ENCODE measurements around the gene ATP1B3. TPM values are rescaled to one million over a fixed set of nuclear protein-coding genes. Genes with fewer than 3 reads are reported as not detected.

ATP1B3 gene
- total and polyA plus RNA-seq, 10 of the 15 experiments (the other 5 are each of a cell fraction or from before 2014, with no cell fraction given) = 41.4 to 200 (median 94.0) TPM

DNA sequence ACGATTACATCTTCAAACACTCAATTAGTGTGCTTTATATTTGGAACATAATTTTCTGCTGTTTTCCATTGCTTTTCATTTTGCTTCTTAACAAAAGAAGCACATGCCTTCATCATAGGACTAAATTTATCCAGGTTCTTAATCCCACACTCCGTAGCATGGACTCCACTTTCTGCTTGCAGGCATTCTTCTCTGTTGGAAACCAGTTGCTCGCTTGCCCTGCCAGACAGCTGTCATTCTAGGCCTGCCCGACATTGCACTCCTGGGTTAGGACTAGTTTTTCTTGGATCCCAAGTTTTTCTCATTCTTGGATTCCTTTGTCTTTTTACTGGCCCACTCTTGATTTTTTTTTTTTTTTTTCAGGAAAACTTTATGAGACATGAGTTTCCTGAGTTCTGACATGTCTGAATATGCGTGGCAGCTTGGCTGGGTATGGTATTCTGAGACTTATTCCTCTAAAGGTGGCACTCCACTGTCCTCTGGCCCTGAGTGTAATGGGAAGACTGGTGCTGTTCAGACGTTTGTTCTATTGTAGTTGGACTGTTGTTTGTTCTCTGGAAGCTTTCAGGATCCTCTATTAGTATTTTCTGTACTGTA is 6.3 kb upstream of the ATP1B3 start:
- ATAC-seq = no peak
- ChIA-PET POLR2A (no interaction called here), CTCF (no interaction called here), RAD21 (ENCODE audit: unreplicated experiment) (no interaction called here), SMC1A (ENCODE audit: uncharacterized antibody, unreplicated experiment) (no interaction called here)
- Histone ChIP-seq H3K79me2 (ENCODE audit: control insufficient read depth, insufficient read depth, low read length) (no peaks in the 10 kb centered on the region), H3K27me3 (replicated peaks in 1 of 2; ENCODE audit: control insufficient read depth in 2 of 2, insufficient read depth in 2 of 2, low read length in 1 of 2) (no peaks in the 10 kb centered on the region), H3K9ac (ENCODE audit: control insufficient read depth, insufficient read depth, low read length) (no peak overlapping the region), H2AFZ (ENCODE audit: control insufficient read depth, low read depth, low read length) (no peak overlapping the region), H3K27ac (ENCODE audit: control insufficient read depth, insufficient read depth) (no peak overlapping the region), H3K4me1 (ENCODE audit: control insufficient read depth, insufficient read depth, low read length) (no peaks in the 10 kb centered on the region), H3K4me3 (no peak overlapping the region), H4K20me1 (ENCODE audit: control insufficient read depth, insufficient read depth) (no peaks in the 10 kb centered on the region), H3K4me2 (ENCODE audit: control insufficient read depth, insufficient read depth) (no peak overlapping the region), H3K9me3 (replicated peaks; ENCODE audit: control insufficient read depth, insufficient read depth, low read length) (no peaks in the 10 kb centered on the region), H3K36me3 (ENCODE audit: control insufficient read depth in 2 of 2, insufficient read depth in 2 of 2, low read length in 1 of 2) (no peaks in the 10 kb centered on the region)
- BruUV-seq (replicated peaks) = no TSS peak
- WGBS (ENCODE audit: insufficient coverage, insufficient replicate concordance, low lambda C conversion rate, missing lambda C conversion rate) = 65% methylated on average over 6 of the region's 6 CpGs
- in situ Hi-C loops (cut with MboI) (loop anchor here (10.0 kb wide), 1 partner anchor 405 kb away; no protein-coding TSS in a partner anchor), intact Hi-C loops (cut with micrococcal nuclease; ENCODE audit: unreplicated experiment) (no loop called here)
- TF ChIP-seq, protein P1, sequence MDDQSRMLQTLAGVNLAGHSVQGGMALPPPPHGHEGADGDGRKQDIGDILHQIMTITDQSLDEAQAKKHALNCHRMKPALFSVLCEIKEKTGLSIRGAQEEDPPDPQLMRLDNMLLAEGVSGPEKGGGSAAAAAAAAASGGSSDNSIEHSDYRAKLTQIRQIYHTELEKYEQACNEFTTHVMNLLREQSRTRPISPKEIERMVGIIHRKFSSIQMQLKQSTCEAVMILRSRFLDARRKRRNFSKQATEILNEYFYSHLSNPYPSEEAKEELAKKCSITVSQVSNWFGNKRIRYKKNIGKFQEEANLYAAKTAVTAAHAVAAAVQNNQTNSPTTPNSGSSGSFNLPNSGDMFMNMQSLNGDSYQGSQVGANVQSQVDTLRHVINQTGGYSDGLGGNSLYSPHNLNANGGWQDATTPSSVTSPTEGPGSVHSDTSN (IDR thresholded peaks at IDR 0.05; ENCODE audit: insufficient replicate concordance, low read depth, low read length) = no peak
- TF ChIP-seq, protein P2, sequence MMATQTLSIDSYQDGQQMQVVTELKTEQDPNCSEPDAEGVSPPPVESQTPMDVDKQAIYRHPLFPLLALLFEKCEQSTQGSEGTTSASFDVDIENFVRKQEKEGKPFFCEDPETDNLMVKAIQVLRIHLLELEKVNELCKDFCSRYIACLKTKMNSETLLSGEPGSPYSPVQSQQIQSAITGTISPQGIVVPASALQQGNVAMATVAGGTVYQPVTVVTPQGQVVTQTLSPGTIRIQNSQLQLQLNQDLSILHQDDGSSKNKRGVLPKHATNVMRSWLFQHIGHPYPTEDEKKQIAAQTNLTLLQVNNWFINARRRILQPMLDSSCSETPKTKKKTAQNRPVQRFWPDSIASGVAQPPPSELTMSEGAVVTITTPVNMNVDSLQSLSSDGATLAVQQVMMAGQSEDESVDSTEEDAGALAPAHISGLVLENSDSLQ (IDR thresholded peaks at IDR 0.05) = no peak
- TF ChIP-seq ESRRA (IDR thresholded peaks at IDR 0.05; ENCODE audit: low read length) = no peak
- TF ChIP-seq, protein P3, sequence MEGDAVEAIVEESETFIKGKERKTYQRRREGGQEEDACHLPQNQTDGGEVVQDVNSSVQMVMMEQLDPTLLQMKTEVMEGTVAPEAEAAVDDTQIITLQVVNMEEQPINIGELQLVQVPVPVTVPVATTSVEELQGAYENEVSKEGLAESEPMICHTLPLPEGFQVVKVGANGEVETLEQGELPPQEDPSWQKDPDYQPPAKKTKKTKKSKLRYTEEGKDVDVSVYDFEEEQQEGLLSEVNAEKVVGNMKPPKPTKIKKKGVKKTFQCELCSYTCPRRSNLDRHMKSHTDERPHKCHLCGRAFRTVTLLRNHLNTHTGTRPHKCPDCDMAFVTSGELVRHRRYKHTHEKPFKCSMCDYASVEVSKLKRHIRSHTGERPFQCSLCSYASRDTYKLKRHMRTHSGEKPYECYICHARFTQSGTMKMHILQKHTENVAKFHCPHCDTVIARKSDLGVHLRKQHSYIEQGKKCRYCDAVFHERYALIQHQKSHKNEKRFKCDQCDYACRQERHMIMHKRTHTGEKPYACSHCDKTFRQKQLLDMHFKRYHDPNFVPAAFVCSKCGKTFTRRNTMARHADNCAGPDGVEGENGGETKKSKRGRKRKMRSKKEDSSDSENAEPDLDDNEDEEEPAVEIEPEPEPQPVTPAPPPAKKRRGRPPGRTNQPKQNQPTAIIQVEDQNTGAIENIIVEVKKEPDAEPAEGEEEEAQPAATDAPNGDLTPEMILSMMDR (IDR thresholded peaks at IDR 0.05 in 2 of 3, conservative IDR thresholded peaks at IDR 0.05 in 1 of 3; ENCODE audit: control insufficient read depth in 2 of 3, extremely low read depth in 1 of 3, insufficient read depth in 1 of 3, low read depth in 3 of 3, low read length in 3 of 3) = no peak
- TF ChIP-seq, protein P4, sequence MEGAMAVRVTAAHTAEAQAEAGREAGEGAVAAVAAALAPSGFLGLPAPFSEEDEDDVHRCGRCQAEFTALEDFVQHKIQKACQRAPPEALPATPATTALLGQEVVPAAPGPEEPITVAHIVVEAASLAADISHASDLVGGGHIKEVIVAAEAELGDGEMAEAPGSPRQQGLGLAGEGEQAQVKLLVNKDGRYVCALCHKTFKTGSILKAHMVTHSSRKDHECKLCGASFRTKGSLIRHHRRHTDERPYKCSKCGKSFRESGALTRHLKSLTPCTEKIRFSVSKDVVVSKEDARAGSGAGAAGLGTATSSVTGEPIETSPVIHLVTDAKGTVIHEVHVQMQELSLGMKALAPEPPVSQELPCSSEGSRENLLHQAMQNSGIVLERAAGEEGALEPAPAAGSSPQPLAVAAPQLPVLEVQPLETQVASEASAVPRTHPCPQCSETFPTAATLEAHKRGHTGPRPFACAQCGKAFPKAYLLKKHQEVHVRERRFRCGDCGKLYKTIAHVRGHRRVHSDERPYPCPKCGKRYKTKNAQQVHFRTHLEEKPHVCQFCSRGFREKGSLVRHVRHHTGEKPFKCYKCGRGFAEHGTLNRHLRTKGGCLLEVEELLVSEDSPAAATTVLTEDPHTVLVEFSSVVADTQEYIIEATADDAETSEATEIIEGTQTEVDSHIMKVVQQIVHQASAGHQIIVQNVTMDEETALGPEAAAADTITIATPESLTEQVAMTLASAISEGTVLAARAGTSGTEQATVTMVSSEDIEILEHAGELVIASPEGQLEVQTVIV (IDR thresholded peaks at IDR 0.05; ENCODE audit: borderline replicate concordance, partially characterized antibody) = no peak
- no peak for FAIRE-seq
- no peak for DNase-seq (ENCODE audit: low read depth, low spot score)

All from GM12878 (cell line).